GM19328 (cell line): ENCODE measurements around the gene SNTG2.

ENCODE experiments used
- ATAC-seq: cut with Tn5 transposase; IDR thresholded peaks from one replicate; pipeline ENCODE4 v1.9.1; 2021; ENCODE audit warnings: mild to moderate bottlenecking, moderate library complexity; ENCODE audit not compliant: unreplicated experiment

SNTG2 gene

DNA sequence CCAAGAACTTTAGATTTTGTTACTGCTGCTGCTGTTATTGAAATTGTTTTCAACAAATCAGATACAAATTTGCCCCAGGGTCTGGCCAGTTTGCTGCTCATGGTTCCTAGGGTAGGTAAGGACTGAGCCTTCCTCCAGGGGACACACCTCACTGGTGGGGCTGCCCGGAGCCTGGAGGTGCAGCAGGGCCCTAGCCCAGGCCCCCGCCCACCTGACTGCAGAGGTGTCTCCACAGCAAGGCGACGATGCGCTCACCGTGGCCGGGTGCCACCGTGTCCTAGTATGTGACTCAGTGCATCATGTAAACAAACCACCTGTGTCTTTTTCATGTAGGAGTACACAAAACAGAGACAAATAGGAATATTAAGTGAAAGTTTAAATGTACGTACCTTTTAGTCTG is 309.1 kb downstream of the SNTG2 start:
- ATAC-seq = no peak

DNA sequence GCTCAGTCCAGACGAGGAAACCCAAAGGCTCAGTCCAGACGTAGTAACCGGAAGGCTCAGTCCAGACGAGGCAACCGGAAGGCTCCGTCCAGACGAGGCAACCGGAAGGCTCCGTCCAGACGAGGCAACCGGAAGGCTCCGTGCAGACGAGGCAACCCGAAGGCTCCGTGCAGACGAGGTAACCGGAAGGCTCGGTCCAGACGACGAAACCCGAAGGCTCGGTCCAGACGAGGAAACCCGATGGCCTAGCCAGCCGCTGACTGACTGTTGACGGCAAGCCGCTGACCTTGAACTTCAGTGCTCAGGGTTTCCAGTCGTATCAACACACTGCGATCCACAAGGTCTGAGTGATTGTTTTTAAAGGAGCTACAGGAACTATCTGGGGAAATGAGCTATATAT is 312.0 kb downstream of the SNTG2 start:
- no peak for ATAC-seq

DNA sequence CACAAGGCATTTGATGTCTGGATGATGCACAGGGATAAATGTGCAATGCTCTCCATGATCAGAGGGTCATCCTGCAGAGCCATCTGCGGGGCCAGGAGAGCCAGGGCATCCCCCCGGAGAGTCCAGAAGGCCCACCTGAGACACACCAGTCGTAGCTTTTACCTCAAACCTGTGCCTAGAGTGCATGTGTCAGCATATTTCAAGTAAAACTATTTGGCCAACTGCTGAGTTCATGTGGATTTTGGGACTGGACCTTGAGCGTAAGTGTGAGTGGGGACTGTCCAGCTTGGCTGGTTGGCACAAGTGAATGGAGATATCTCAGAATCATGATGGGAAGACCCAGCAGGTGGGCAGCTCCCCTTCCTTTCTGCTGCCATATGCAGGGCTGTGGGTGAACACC is 314.8 kb downstream of the SNTG2 start:
- ATAC-seq = no peak

DNA sequence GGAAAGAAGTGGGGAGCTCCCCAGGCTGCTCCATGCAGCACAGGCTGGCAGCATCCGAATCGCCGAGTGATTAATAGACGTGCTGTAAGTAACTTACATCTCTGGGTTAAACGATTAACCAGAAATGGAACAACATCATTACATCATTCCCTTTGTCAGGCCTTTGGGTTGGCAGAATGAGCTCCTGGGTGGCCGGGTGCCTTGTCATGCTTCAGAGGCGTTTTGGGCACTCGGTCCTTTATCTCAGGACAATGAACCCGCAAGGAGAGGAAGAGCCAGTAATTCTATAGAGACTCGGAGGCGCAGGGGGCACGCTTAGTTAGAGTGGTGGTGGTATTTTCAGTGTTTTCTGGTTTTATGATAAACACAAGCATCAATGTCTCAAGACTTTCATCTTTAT is 315.7 kb downstream of the SNTG2 start:
- no peak for ATAC-seq

DNA sequence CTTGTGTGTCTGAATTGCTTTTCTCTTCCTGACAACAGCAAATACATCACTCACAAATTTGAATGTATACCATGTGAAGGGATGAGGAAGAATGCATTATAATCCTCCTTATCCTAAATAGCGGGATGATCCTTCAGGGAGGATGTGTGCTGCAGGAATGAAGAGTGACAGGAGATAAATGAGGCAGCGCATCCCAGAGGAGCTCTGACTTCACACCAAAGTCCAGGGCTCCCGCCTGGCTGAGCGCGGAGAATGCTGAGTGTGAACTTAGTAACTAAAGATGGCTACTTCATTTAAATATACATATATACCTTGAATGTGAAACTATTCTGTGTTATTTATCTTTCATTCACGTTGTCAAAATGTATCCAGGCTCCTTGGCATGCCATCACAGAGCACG is 317.4 kb downstream of the SNTG2 start:
- ATAC-seq = no peak

DNA sequence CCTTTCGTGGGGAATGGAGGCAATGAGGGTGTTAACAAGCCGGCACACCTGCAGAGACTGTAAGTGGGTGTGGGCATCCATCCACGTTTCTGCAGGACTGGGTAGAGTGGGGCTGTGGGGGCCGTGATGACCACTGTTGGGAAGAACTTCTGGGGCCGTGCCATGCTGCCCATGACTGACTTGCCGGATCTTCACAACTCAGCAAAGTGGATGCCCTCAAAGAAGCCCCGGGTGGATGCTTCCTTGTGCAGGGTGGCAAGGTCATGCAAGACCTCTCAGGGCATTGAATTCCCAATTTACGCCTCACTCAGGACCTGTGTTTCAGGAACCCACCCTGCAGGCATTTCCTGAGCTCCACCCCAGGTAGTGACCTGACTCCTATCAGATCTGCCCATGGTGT is 319.2 kb downstream of the SNTG2 start:
- no peak for ATAC-seq

DNA sequence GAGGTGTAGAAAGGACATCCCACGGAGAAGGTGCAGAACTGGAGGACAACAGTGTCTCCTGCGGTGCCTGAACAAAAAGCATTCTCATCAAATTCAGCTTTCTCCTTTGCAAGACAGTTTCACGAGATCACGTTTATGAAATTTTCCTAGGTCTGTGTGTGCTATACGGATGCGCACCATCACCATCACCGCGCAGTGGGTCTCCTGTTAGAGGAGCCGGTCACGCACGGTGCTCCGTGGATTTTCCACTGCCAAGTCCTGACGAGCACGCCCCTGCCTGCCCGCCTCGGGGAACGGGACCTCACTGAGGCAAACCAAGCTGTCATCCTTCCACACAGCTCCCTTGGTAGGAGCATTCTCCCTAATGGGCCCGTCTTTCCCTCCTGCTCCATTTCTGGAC is 322.2 kb downstream of the SNTG2 start:
- no peak for ATAC-seq

DNA sequence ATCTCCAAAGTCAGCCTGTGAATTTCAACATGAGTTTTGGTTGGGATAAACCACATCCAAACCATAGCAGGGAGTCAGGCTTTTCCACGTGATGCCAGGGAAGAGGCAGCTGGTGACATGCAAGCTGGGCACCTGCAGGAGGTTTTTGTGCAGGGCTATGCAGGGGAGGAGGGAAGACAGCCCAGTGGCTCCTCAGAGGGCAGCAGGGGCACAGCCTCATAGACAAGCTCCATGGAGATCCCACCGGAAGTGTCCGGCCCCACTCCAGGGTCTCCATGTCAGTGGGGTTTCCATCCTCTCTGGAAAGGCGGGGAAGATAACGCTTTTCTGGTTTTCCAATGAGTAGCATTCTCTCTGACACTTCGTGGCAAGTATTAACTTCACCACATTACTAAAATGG is 327.0 kb downstream of the SNTG2 start:
- ATAC-seq = no peak

DNA sequence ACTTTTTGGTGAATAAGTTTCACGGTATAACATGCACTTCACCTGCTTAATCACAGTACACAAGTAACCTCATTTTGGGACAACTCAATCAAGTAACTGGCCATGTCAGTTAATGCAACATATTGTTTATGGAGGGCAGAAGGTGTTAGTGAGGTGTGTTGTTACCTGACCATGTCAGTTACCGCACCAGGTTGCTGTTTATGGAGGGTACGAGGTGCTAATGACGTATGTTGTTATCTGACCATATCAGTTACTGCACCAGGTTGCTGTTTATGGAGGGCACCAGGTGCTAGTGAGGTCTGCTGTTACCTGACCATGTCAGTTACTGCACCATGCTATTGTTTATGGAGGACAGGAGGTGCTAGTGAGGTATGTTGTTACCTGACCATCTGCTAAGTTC is 327.5 kb downstream of the SNTG2 start:
- ATAC-seq = no peak

DNA sequence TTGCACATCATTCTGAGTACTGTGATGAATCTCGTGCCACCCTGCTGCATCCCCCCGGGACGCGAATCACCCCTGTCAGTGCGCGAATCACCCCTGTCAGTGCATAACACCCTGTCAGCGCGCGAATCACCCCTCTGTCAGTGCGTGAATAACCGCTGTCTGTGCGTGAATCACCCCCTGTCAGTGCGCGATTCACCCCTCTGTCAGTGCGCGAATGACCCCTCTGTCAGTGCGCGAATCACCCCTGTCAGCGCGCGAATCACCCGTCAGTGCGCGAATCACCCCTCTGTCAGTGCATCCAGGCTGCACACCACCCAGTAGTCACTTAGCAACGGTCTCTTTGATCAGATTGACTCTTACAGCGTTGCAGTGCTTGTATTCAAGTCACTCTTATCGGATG is 328.2 kb downstream of the SNTG2 start:
- ATAC-seq = no peak

DNA sequence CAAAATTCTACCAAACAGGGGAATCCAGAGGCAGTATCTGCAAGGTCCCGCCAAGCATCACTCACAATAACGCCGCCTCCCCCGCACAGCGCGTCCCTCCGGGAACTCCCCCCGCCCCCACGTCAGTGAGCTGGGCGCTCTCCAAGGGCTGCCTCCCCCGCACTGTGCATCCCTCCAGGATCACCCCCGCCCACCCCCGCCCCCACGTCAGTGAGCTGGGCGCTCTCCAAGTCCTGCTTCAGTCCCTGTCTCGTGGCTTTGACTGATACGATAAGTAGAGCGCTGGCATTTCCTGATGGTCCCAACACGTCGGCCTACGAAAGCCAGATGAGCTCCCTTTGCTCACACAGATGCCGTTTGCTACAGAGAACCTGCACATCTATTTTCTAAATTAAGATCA is 331.9 kb downstream of the SNTG2 start:
- ATAC-seq = no peak

DNA sequence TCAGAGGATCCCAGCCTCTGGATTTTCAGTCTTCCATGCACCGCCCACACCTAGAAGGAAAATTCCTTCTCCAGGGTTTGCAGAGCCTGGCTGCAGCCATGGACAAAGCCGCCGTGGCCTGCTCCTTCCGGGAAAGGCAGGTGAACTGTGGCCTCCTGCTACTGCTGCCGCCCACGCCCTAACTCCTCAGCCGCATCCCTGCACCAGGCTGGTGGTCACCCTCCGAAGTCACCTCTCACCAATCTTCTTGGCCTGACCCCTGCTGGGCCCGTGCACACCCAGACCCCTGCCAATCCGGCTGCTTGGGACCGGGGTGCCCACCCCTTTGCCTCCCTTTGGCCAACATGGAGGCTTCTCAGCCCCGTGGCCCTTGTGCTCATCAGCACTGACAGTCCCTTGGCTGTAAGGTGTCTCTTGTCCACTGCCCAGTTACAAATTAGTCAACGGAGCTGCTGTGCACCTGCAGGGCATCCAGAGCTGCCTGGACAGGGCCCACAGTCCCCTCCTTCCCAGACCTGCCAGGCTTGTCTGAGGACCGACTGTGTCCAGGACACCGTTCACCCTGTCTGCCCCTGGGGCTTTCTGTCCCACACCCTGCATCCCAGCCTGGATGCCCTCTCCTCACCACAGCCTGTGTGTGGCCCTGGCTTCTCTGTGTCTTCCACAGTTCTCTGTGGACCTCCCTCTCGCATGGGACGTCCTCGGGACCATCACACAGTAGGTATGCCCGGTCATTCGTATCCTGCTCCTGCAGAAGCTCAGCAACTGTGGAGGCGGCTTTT is 332.6 kb downstream of the SNTG2 start:
- no peak for ATAC-seq

DNA sequence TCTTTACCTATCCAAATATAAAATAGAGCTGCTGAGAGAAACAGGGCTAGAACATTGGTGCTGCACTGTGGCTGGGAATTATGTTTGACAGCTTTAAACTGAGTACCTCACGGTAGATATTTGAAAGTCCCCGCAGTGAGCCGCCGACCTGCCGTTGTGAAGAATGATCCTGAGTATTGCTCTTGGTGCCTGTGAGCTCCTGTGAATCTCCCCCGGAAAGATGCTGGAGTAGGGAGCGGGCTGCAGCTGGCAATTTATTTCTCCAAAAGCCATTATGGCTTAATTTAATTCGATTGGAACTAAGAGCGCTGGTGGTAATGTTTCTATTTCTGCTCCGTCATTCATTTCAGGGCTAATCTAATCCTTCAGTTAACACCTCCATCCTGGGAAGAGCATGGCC is 333.2 kb downstream of the SNTG2 start:
- ATAC-seq = no peak

DNA sequence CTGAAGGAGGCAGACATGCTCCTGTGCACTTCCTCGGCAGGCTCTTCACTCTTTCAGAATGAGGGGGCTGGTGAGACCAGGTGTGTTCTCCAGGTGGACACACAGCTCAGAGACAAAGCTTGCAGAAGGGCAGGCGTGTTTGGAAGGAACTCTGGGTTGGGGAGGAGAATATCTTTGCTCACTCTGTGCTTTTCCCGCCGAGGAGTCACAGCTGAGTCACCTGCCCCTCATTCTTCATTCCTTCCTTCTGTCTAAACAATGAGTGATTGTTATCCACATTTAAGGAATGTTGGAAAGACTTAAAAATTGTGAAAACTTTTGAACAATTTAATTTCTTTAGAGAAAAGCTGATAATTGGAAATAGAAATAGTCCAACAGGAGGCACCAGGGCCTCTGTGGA is 336.3 kb downstream of the SNTG2 start:
- ATAC-seq = no peak

DNA sequence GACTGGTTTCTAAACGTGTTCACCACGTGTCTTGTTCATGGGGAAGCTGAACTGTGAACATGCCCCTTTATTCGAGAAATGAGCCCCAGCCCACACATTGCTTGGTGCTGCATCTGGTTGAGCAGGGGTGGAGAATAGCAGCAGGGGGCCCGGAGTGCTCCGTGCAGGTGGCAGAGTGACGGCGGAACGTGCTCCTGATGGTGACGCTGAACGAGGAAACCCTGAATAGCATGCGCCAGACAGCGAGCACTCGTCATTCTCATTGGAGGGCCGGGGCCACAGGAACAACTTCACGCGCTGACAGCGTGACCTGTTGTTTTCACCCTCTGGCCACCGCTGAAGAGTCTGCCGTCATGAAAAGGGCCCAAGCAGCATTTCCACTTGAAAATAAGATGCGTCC is 336.8 kb downstream of the SNTG2 start:
- no peak for ATAC-seq

DNA sequence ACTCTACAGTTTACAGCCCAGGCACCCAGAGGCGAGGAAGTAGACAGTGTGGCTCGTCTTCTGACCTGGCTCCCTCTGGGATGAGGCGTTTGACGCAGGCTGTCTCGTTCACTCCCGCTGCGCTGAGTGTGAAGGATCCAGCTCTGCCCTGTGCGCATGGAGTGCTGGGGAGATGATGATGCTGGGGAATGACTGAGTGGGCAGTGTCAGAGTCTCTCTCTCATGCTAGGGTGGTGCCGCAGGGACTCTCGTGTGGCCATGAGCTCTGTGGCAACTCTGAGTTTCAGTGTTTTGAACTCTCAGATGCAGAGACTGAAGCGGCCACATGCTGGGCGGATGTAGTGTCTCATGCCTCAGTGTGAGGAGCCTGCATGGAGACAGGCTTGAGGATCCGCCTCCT is 344.3 kb downstream of the SNTG2 start:
- ATAC-seq = no peak

DNA sequence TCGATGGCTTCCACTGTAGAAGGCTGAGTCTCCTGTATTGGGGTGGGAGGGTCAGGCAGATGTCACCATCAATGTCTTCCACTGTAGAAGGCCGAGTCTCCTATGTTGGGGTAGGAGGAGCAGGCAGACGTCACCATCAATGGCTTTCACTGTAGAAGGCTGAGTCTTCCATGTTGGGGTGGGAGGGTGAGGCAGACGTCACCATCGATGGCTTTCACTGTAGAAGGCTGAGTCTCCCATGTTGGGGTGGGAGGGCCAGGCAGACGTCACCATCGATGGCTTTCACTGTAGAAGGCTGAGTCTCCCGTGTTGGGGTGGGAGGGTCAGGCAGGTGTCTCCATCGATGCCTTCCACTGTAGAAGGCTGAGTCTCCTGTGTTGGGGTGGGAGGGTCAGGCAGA is 345.1 kb downstream of the SNTG2 start:
- no peak for ATAC-seq

DNA sequence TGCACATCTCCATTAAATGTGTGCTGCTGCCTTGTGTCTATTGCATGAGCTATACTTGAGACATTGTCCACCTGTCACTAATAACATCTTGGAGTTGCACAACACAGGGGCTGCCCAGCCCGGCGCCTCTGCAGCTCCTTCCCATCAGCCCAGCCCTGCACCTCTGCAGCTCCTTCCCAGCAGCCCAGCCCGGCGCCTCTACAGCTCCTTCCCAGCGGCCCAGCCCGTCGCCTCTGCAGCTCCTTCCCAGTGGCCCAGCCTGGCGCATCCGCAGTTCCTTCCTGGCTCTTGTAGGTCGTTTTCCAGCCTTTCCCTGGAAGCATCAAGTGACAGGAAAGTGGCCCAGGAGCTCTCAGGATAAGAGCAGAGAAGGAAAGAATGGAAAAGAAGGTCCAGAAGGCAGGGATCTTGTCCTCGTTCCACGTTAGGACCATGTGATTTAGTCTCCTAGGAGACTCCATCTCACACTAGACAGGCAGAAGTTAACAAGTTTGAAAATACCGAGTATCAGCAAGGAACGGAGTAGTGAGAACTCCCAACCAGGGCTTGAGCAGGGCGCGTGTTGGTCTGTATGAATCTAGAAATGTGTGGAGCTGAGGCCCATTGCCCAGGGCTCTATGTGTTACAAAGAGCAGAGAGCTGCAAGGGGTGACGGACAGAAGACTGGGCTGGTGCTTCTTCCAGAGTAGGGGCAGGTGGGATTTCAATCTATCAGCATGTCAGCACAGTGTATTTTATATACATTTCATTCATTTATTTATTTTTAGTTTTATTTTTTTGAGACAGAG is 346.9 kb downstream of the SNTG2 start:
- ATAC-seq = no peak

DNA sequence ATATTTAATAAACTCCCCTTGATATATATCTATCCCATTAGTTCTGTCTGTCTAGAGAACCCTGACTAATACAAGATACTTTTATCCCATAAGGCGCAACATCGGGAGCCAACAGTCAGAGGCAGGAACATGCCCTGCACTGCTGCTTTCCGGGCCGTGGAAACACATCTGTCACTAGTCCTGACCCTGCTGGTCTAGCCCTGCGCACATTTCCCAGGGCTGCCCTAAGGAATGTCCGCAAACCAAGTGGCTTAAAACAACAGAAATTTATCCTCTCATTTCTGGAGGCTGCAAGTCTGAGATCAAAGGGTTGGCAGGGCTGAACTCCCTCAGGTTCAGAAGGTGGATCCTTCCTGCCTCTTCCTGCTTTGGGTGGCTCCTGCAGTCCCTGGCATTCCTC is 348.4 kb downstream of the SNTG2 start:
- ATAC-seq = no peak

DNA sequence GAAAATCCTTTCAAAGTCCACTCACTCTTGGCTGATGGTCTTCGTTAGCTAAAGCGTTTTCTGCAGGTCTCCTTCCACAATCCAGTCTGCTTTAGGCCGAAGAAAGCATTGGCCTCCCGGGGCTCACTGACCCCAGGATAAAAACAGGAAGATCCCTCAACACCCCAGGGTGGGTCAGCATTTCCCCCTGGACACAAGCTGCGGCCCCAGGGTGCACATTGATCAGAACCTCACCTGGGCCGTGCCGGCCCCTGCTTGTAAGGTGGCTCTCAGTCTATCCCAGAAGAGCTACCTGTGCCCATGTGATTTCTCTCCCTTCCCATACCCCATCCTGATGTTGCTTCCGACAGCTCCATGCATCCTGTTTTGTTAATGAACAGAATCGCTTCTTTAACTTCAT is 349.6 kb downstream of the SNTG2 start:
- ATAC-seq = no peak

DNA sequence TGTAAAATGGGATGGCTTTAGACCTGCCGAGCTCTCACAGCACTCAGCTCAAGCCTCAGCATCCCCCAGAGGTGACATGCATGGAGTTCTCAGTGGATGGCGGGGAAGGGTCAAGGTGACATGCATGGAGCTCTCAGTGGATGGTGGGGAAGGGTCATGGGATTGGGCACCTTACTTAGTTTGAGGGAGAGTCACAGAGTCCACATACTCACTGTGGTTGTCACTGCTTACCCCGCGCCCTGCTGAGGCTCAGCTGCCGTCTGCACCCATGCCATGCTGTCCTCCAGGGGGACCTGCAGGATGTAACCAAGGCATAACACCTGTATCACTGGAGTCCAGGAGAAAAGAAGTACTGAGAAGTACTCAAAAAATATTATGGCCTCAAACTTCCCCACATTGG is 350.4 kb downstream of the SNTG2 start:
- ATAC-seq = no peak

DNA sequence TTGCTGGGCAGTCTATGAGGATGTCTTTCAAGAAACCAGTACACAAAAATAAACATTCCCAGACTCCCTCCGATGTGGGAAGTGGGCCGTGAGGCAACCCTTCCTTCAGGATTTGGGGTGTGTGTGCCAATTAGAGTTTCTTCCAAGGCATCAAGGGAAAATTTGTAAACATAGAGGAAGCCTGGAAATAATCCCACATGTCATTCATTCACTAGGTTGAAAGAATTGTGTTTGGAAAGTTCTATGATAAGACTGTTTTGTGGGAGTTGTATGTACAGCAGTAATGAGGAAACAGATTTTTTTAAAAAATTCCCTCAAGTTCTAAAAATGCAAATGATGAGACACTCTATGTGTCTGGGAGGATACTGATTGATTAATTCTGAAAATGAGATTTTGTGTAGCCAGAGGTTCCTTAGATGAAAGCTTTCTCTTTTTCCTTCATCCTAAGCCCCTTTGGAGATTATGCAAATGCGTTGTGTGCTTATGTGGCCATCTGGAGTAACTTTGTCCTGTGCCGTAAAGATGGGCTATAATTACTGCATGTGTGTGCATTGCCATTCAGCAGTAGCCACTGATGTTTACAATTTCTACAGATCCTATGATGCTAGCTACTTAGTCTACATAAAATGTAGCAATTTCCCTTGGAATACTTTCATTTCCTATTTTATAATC is 354.8 kb downstream of the SNTG2 start:
- no peak for ATAC-seq
